Upper lobe of left lung (tissue), 4 donors: ENCODE results near the gene SVIL.

ENCODE experiments used
- CTCF ChIP-seq, 6 experiments: fragments of 450-650 bp in 4 of 6; fragments of 200-600 bp in 2 of 6; sonication (generic) in 2 of 6; IDR thresholded peaks; one replicate each; pipeline ENCODE4 v1.5.1; 2016 to 2019; ENCODE audit warnings: antibody characterized with exemption in 6 of 6
- EP300 ChIP-seq, 4 donors: sonication (generic); formaldehyde crosslinking; IDR thresholded peaks; one replicate each; pipeline ENCODE4 v1.5.1; 2017; ENCODE audit warnings: antibody characterized with exemption in 4 of 4, control low read depth in 2 of 4
- POLR2A ChIP-seq, 4 donors: fragments of 450-650 bp; IDR thresholded peaks; one replicate each; pipeline ENCODE4 v1.5.1; 2016 to 2017; ENCODE audit warnings: antibody characterized with exemption in 4 of 4, mild to moderate bottlenecking in 2 of 4
- POLR2AphosphoS5 ChIP-seq, 2 donors: sonication (generic); formaldehyde crosslinking; IDR thresholded peaks; one replicate each; pipeline ENCODE4 v1.5.1; 2017; ENCODE audit warnings: antibody characterized with exemption in 2 of 2

- TF ChIP-seq CTCF (IDR thresholded peaks at IDR 0.05): no peak
- no peak for TF ChIP-seq POLR2A (IDR thresholded peaks at IDR 0.05)
- TF ChIP-seq POLR2AphosphoS5 (IDR thresholded peaks at IDR 0.05): no peak
- TF ChIP-seq EP300 (IDR thresholded peaks at IDR 0.05): no peak
Observed at GRCh38 chr10:29576681-29577080, 58.1 kb downstream of the SVIL start.
